A549 treated with GW870086 at 1 μM for 4 hours (cell line): ENCODE results near the gene HRK. TPM values are rescaled to one million over a fixed set of nuclear protein-coding genes. Genes with fewer than 3 reads are reported as not detected.

Source experiments
- total RNA-seq: library from RNA; stranded (reverse); fragments of 200-300 nt; extraction: Qiagen RNA extraction; gene quantifications from 5 replicates; pipeline ENCODE4 v1.2.3, GENCODE V29; 2022; ENCODE audit warnings: low read depth

The HRK gene
- total RNA-seq: 0.63 to 1.1 TPM (median 0.85 TPM) in 5 replicates

DNA sequence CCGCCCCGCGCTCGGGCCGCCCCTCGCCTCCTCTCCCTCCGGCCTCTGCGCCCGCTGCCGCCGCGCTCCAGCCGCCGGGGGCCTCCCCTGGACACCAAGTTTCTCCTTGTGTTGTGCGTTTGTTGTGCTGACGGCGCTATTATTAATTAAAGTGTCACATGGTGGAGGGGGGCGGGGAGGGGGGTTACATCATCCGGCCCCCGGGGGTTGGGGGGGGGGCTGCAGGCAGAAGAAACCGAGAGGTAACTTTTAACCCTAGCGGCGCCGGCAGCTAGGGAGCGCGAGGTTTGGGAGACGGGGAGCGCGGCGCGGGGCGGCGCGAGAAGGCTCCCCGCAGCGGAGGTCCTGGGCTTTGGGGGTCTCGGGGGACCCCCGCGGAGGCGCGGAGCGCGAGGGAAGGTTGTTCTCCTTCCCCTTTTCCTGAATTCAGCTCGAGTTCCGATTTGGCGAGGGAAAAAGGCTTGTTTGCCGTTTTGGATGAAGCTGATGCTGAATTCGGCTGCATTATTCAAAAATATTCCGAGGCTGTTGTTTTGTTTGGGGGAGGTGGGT is at the start of gene HRK:
HRK (minus strand) TSS at position 117 of the 552 bp plus-strand sequence. CDS start 134 bp downstream, outside the sequence.

DNA sequence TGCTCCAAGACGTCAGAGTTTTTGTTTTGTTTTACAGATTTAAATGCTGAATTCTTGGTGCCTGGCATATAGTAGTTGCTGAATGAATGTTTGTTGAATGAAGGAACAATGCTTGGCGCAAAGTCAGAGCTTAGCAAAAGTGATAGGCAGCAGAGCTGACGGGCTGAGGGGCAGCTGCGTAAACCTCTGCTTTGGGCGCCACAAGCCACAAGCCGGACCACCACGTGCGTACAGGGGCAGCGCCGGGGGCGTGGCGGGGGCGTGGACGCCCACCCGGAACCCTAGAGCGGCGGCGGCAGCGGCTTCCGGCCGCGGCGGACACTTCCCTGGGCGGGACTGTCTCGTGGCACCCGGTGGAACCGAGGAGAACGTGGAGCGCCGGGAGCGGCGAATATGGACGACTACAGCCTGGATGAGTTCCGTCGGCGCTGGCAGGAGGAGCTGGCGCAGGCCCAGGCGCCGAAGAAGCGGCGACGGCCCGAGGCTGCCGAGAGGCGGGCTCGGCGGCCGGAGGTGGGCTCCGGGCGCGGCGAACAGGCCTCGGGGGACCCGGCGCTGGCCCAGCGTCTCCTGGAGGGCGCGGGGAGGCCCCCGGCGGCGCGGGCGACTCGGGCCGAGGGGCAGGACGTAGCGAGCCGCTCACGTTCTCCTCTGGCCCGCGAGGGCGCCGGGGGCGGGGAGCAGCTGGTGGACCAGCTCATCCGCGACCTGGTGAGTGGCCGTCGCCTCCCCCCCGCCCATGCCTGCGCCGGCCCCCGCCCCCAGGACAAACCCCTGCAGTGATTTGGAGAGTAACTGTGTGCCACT is 29.6 kb upstream of the HRK start, which contains the start of gene FBXW8:
FBXW8 (plus strand) TSS at position 306 of the 807 bp plus-strand sequence; CDS start at position 394, 88 bp downstream.

Other genes starting within 250 kb of the HRK start
- gene SPRING1, start 143.4 kb downstream of the HRK start, total RNA-seq: 15.3 to 29.8 TPM (median 22.6 TPM) in 5 replicates
- 1.8 to 3.7 TPM (median 2.1 TPM) in 5 replicates for gene RNFT2, start 143.1 kb downstream of the HRK start, total RNA-seq
- gene FBXW8, start 29.5 kb upstream of the HRK start, total RNA-seq: 4.9 to 6.8 TPM (median 5.7 TPM) in 5 replicates
- gene TESC, start 218.0 kb upstream of the HRK start, total RNA-seq: 115 to 157 TPM (median 138 TPM) in 5 replicates